Endothelial cell (in vitro differentiated cells): ENCODE data around the gene SHROOM3. TPM values are rescaled to one million over a fixed set of nuclear protein-coding genes. Genes with fewer than 3 reads are reported as not detected.

Experiments used
- DNase-seq: peaks from one replicate; pipeline ENCODE4 v3.0.0; 2021; ENCODE audit warnings: low spot score
- H3K27ac Mint-ChIP-seq: one replicate; pipeline ENCODE4 v1.8.0; 2021; ENCODE audit warnings: mixed read lengths, inconsistent platforms; ENCODE audit not compliant: unreplicated experiment
- H3K27me3 Mint-ChIP-seq: one replicate; pipeline ENCODE4 v1.8.0; 2021; ENCODE audit warnings: mild to moderate bottlenecking, moderate library complexity, mixed read lengths, inconsistent platforms; ENCODE audit not compliant: unreplicated experiment
- H3K36me3 Mint-ChIP-seq: one replicate; pipeline ENCODE4 v1.8.0; 2021; ENCODE audit warnings: mild to moderate bottlenecking, low read depth, mixed read lengths, inconsistent platforms; ENCODE audit not compliant: unreplicated experiment
- H3K4me1 Mint-ChIP-seq: one replicate; pipeline ENCODE4 v1.8.0; 2021; ENCODE audit warnings: mild to moderate bottlenecking, mixed read lengths, inconsistent platforms; ENCODE audit not compliant: unreplicated experiment
- H3K4me3 Mint-ChIP-seq: one replicate; pipeline ENCODE4 v1.8.0; 2021; ENCODE audit warnings: mild to moderate bottlenecking, mixed read lengths, inconsistent platforms; ENCODE audit not compliant: unreplicated experiment
- H3K9me3 Mint-ChIP-seq: one replicate; pipeline ENCODE4 v1.8.0; 2021; ENCODE audit warnings: mixed read lengths, inconsistent platforms; ENCODE audit not compliant: unreplicated experiment
- CTCF ChIP-seq: fragments of 200-600 bp; sonication (generic); IDR thresholded peaks from one replicate; pipeline ENCODE4 v1.5.0; 2021; ENCODE audit warnings: antibody characterized with exemption; ENCODE audit not compliant: unreplicated experiment
- total RNA-seq: library from RNA; stranded (reverse); fragmentation: NEBNext Ultra II Directional; extraction: Animal tissue kit (Norgen Biotek cat#: 25700); gene quantifications from one replicate; pipeline ENCODE4 v1.2.1, GENCODE V29; 2021; ENCODE audit not compliant: unreplicated experiment

SHROOM3 gene
- total RNA-seq, 1 donor from 2014 or later: 7.9 TPM

- Mint-ChIP-seq H3K4me1 (no peaks in the 10 kb centered on the region), H3K27me3 (no peaks in the 10 kb centered on the region), H3K27ac (no peak overlapping the region), H3K36me3 (no peaks in the 10 kb centered on the region), H3K4me3 (no peak overlapping the region), H3K9me3 (no peaks in the 10 kb centered on the region)
- no peak for TF ChIP-seq CTCF
- no peak for DNase-seq
Observed at GRCh38 chr4:76611616-76612207, 176.7 kb downstream of the SHROOM3 start.

- Mint-ChIP-seq H3K4me1 (no peaks in the 10 kb centered on the region), H3K27me3 (no peaks in the 10 kb centered on the region), H3K4me3 (no peak overlapping the region), H3K9me3 (no peaks in the 10 kb centered on the region), H3K27ac (no peak overlapping the region), H3K36me3 (no peaks in the 10 kb centered on the region)
- TF ChIP-seq CTCF: no peak
- no peak for DNase-seq
Observed at GRCh38 chr4:76614589-76614988, 179.6 kb downstream of the SHROOM3 start.

- Mint-ChIP-seq H3K4me3 (no peak overlapping the region), H3K27ac (no peak overlapping the region), H3K4me1 (peaks cover 4% of the 10 kb centered on the region), H3K9me3 (no peaks in the 10 kb centered on the region), H3K36me3 (no peaks in the 10 kb centered on the region), H3K27me3 (no peaks in the 10 kb centered on the region)
- DNase-seq: no peak
- TF ChIP-seq CTCF: no peak
Observed at GRCh38 chr4:76615999-76616398, 181.0 kb downstream of the SHROOM3 start.

- TF ChIP-seq CTCF: no peak
- Mint-ChIP-seq H3K36me3 (no peaks in the 10 kb centered on the region), H3K27me3 (no peaks in the 10 kb centered on the region), H3K27ac (no peak overlapping the region), H3K4me1 (peaks cover 4% of the 10 kb centered on the region), H3K9me3 (no peaks in the 10 kb centered on the region), H3K4me3 (no peak overlapping the region)
- no peak for DNase-seq
Observed at GRCh38 chr4:76616526-76616925, 181.5 kb downstream of the SHROOM3 start.

- Mint-ChIP-seq H3K4me3 (no peak overlapping the region), H3K27me3 (peaks cover 2% of the 10 kb centered on the region), H3K36me3 (no peaks in the 10 kb centered on the region), H3K4me1 (peaks cover 7% of the 10 kb centered on the region), H3K27ac (no peak overlapping the region), H3K9me3 (no peaks in the 10 kb centered on the region)
- TF ChIP-seq CTCF: no peak
- no peak for DNase-seq
Observed at GRCh38 chr4:76620723-76621468, 185.9 kb downstream of the SHROOM3 start.
